Ascending aorta (tissue), 2 donors: ENCODE results near the gene TIGD6. TPM values are rescaled to one million over a fixed set of nuclear protein-coding genes. Genes with fewer than 3 reads are reported as not detected.

Source experiments
- DNase-seq, 2 donors: peaks; one replicate each; pipeline ENCODE4 v3.0.0-alpha.2; 2019; ENCODE audit warnings: low spot score in 2 of 2
- H3K27ac ChIP-seq, 2 donors: fragments of 200-600 bp; sonication (generic); one replicate each; pipeline ENCODE4 v1.5.1; 2016 to 2017; ENCODE audit warnings: mild to moderate bottlenecking in 1 of 2
- H3K27me3 ChIP-seq: fragments of 200-600 bp; sonication (generic); one replicate; pipeline ENCODE4 v1.5.1; 2017
- H3K36me3 ChIP-seq, 2 donors: fragments of 200-600 bp; sonication (generic); one replicate each; pipeline ENCODE4 v1.5.1; 2016
- H3K4me1 ChIP-seq, 2 donors: fragments of 200-600 bp; sonication (generic); one replicate each; pipeline ENCODE4 v1.5.1; 2016 to 2017; ENCODE audit warnings: mild to moderate bottlenecking in 1 of 2
- H3K4me3 ChIP-seq, 2 donors: fragments of 200-600 bp; sonication (generic); one replicate each; pipeline ENCODE4 v1.5.1; 2016 to 2017; ENCODE audit warnings: mild to moderate bottlenecking in 1 of 2
- H3K9me3 ChIP-seq, 2 donors: fragments of 200-600 bp; sonication (generic); one replicate each; pipeline ENCODE4 v1.5.1; 2016
- intact Hi-C: fragments of 100-400 bp; cut with DNase I; formaldehyde crosslinking; loops from one replicate; pipeline ENCODE4 v1.15.1; 2023
- total RNA-seq: library from RNA; depleted of rRNA; stranded (reverse); fragments of >200 nt; gene quantifications from one replicate; pipeline ENCODE4 v1.1.0, GENCODE V29; 2016
- TF ChIP-seq, protein P1 (sequence below), 3 experiments: fragments of 200-600 bp in 2 of 3; fragments of 450-650 bp in 1 of 3; sonication (generic) in 2 of 3; IDR thresholded peaks; one replicate each; pipeline ENCODE4 v1.5.1; 2016 to 2019; ENCODE audit warnings: antibody characterized with exemption in 3 of 3, mild to moderate bottlenecking in 1 of 3, moderate library complexity in 1 of 3

Gene TIGD6
- total RNA-seq, 1 donor from 2014 or later: 4.2 TPM

DNA sequence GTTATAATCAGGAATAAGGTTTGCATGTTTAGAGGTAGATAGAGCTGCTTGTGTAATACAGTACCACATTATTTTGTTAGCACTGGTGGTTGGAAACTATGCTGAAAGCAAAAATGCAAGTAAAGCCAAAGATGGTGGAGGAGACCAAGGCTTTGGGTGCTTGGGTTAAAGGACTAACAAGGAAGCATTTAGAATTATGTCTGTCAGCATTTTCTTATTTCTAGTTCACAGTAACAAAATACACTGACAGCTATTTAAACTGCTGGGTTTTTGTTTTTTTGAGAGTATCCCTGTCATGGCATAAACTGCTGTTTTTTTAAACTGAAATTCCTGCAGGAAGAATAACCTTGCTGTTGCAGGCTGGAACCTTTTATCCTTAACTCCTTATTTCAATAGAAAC is 6.6 kb upstream of the TIGD6 start:
- H3K4me1 ChIP-seq: peaks cover 5 to 6% of the 10 kb centered on the region in 2 donors
- no peak overlapping the region for H3K4me3 ChIP-seq
- intact Hi-C loops: no loop called here
- H3K27me3 ChIP-seq: no peaks in the 10 kb centered on the region
- TF ChIP-seq, protein P1, sequence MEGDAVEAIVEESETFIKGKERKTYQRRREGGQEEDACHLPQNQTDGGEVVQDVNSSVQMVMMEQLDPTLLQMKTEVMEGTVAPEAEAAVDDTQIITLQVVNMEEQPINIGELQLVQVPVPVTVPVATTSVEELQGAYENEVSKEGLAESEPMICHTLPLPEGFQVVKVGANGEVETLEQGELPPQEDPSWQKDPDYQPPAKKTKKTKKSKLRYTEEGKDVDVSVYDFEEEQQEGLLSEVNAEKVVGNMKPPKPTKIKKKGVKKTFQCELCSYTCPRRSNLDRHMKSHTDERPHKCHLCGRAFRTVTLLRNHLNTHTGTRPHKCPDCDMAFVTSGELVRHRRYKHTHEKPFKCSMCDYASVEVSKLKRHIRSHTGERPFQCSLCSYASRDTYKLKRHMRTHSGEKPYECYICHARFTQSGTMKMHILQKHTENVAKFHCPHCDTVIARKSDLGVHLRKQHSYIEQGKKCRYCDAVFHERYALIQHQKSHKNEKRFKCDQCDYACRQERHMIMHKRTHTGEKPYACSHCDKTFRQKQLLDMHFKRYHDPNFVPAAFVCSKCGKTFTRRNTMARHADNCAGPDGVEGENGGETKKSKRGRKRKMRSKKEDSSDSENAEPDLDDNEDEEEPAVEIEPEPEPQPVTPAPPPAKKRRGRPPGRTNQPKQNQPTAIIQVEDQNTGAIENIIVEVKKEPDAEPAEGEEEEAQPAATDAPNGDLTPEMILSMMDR (IDR thresholded peaks at IDR 0.05): no peak
- no peak for DNase-seq
- H3K9me3 ChIP-seq: no peaks in the 10 kb centered on the region
- H3K36me3 ChIP-seq: peaks cover 38 to 58% of the 10 kb centered on the region in 2 donors
- H3K27ac ChIP-seq: no peak overlapping the region

- Histone ChIP-seq H3K4me3 (no peak overlapping the region), H3K9me3 (no peaks in the 10 kb centered on the region), H3K36me3 (peaks cover 36 to 53% of the 10 kb centered on the region in 2 donors), H3K4me1 (peaks cover 5 to 13% of the 10 kb centered on the region in 2 donors), H3K27ac (no peak overlapping the region), H3K27me3 (no peaks in the 10 kb centered on the region)
- TF ChIP-seq, protein P1 (IDR thresholded peaks at IDR 0.05): no peak
- no peak for DNase-seq
- intact Hi-C loops: no loop called here
These were observed 5.9 kb upstream of the TIGD6 start for GRCh38 chr5:150006318-150006717.

- no peak for DNase-seq
These were observed 1.4 kb upstream of the TIGD6 start for GRCh38 chr5:150001660-150002486.

DNA sequence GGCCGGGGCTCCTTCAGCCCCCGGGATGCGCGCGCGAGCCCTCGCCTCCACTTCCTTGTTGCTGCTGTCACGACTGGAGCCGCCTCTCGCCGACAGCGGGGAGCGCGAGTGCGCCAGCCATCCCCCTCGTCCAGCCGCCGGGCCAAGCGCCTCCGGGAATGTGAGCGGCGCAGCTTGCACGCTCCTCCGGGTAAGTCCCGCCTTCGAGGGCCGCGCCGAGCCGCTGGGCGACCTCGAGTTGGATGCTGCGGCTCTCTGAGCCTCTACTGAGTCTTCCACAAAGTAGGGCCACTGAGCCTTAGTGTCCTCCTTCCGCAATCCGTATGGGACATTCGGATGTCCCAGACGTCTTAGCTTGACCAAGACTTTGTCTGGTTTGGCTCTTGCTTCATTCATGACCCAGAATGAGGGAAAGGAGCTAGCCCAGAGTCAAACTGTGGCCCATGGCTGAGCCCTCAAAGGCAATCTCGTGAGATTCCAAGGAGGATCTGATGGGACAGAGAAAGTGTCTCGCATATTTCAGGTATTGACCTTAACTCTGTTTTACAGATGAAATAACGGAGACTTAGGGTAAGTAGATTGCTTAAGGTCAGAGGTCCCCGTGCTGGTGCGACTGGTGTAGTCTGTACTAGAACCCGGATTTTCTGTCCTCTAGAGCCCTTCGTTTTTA is 671 bp upstream of the TIGD6 start:
- intact Hi-C loops: loop anchor here (2.0 to 5.0 kb wide), 4 partner anchors 40 to 356 kb away; partner anchors contain the start of genes SLC26A2 and TCOF1
- Histone ChIP-seq H3K9me3 (no peaks in the 10 kb centered on the region), H3K27ac (peak overlapping the region; percentile 93 to 95), H3K4me1 (peaks cover 8 to 24% of the 10 kb centered on the region in 2 donors), H3K4me3 (peak overlapping the region; percentile 79 to 98), H3K36me3 (peaks cover 8 to 10% of the 10 kb centered on the region in 2 donors), H3K27me3 (no peaks in the 10 kb centered on the region)
- TF ChIP-seq, protein P1 (IDR thresholded peaks at IDR 0.05): no peak
- peak in 1 of 2 donors; percentile 76 for DNase-seq

More at GRCh38 chr5:150001660-150002486, 1.4 kb upstream of the TIGD6 start:
- Histone ChIP-seq H3K9me3 (no peaks in the 10 kb centered on the region), H3K27ac (peak overlapping the region; percentile 93 to 95), H3K4me3 (peak overlapping the region; percentile 79 to 98), H3K36me3 (peaks cover 16 to 17% of the 10 kb centered on the region in 2 donors), H3K27me3 (no peaks in the 10 kb centered on the region), H3K4me1 (peaks cover 8 to 24% of the 10 kb centered on the region in 2 donors)
- intact Hi-C loops: loop anchor here (2.0 to 5.0 kb wide), 4 partner anchors 41 to 355 kb away; partner anchors contain the start of genes SLC26A2 and TCOF1
- TF ChIP-seq, protein P1 (IDR thresholded peaks at IDR 0.05): peak; percentile 48 to 53 (median 48)

GRCh38 chr5:149999866-150000255 is 593 bp downstream of the TIGD6 start:
- DNase-seq: no peak
- TF ChIP-seq, protein P1 (IDR thresholded peaks at IDR 0.05): no peak
- Histone ChIP-seq H3K4me1 (peaks cover 8 to 24% of the 10 kb centered on the region in 2 donors), H3K9me3 (no peaks in the 10 kb centered on the region), H3K36me3 (peaks cover under 1 to 2% of the 10 kb centered on the region in 2 donors), H3K27ac (peak overlapping the region; percentile 93 to 95), H3K27me3 (no peaks in the 10 kb centered on the region), H3K4me3 (peak overlapping the region; percentile 79 to 98)
- intact Hi-C loops: loop anchor here (2.0 to 5.0 kb wide), 4 partner anchors 39 to 357 kb away; partner anchors contain the start of genes SLC26A2 and TCOF1
